NCI-H748 treated with DMSO at 0.1 percent for 48 hours (cell line): ENCODE results near the gene UBE2E2.

ENCODE experiments used
- DNase-seq: peaks from one replicate; lab custom pipeline; 2025; lab: John Stamatoyannopoulos, UW

Gene UBE2E2

GRCh38 chr3:23390446-23390845, 187.3 kb downstream of the UBE2E2 start:
- no peak for DNase-seq

- DNase-seq = no peak
Measured at GRCh38 chr3:23390989-23391553, 187.9 kb downstream of the UBE2E2 start.

GRCh38 chr3:23395115-23395514, 192.0 kb downstream of the UBE2E2 start:
- DNase-seq = no peak

GRCh38 chr3:23396746-23397145, 193.6 kb downstream of the UBE2E2 start:
- DNase-seq = no peak

- no peak for DNase-seq
Measured at GRCh38 chr3:23399221-23399620, 196.1 kb downstream of the UBE2E2 start.

GRCh38 chr3:23402728-23403492, 199.8 kb downstream of the UBE2E2 start:
- DNase-seq = no peak

GRCh38 chr3:23404246-23404645, 201.1 kb downstream of the UBE2E2 start:
- DNase-seq = no peak

- no peak for DNase-seq
Measured at GRCh38 chr3:23405081-23405480, 202.0 kb downstream of the UBE2E2 start.

- DNase-seq = no peak
Measured at GRCh38 chr3:23406601-23407000, 203.5 kb downstream of the UBE2E2 start.

GRCh38 chr3:23418026-23418425, 214.9 kb downstream of the UBE2E2 start:
- no peak for DNase-seq

GRCh38 chr3:23421811-23422516, 218.8 kb downstream of the UBE2E2 start:
- no peak for DNase-seq

GRCh38 chr3:23422517-23422851, 219.4 kb downstream of the UBE2E2 start:
- no peak for DNase-seq

- DNase-seq = no peak
Measured at GRCh38 chr3:23425410-23425809, 222.3 kb downstream of the UBE2E2 start.

- DNase-seq = no peak
Measured at GRCh38 chr3:23430781-23431398, 227.8 kb downstream of the UBE2E2 start.

GRCh38 chr3:23431764-23432163, 228.6 kb downstream of the UBE2E2 start:
- no peak for DNase-seq

GRCh38 chr3:23435318-23435717, 232.2 kb downstream of the UBE2E2 start:
- no peak for DNase-seq

- no peak for DNase-seq
Measured at GRCh38 chr3:23435904-23436303, 232.8 kb downstream of the UBE2E2 start.

- no peak for DNase-seq
Measured at GRCh38 chr3:23437484-23438145, 234.5 kb downstream of the UBE2E2 start.

- DNase-seq = no peak
Measured at GRCh38 chr3:23438657-23439056, 235.5 kb downstream of the UBE2E2 start.

GRCh38 chr3:23439080-23439479, 236.0 kb downstream of the UBE2E2 start:
- DNase-seq = no peak

- DNase-seq = no peak
Measured at GRCh38 chr3:23440416-23441294, 237.5 kb downstream of the UBE2E2 start.
